Neural cell (in vitro differentiated cells): Measurements from ENCODE around the gene PPP2R2D. TPM values are rescaled to one million over a fixed set of nuclear protein-coding genes. Genes with fewer than 3 reads are reported as not detected.

Experiments
- H2AFZ ChIP-seq: fragments of 200-600, 300-800 bp; sonication (generic), shearing (Covaris generic); 2 replicates; pipeline ENCODE4 v1.6.0; 2014; ENCODE audit warnings: low read depth, mild to moderate bottlenecking, antibody characterized with exemption, low read length, moderate library complexity
- H3F3A ChIP-seq: fragments of 200-600 bp; shearing (Covaris generic); 2 replicates; pipeline ENCODE4 v1.6.1; 2016; ENCODE audit warnings: mild to moderate bottlenecking, moderate library complexity, mixed read lengths, antibody characterized with exemption, low read length; ENCODE audit not compliant: insufficient read depth, poor library complexity, severe bottlenecking
- H3K27ac ChIP-seq: fragments of 200-600, 300-800 bp; sonication (generic), shearing (Covaris generic); 2 replicates; pipeline ENCODE4 v1.5.1; 2014; ENCODE audit warnings: mild to moderate bottlenecking, low read length, moderate library complexity
- H3K27me3 ChIP-seq: fragments of 300-800, 200-600 bp; sonication (generic), shearing (Covaris generic); 2 replicates; pipeline ENCODE4 v1.6.0; 2014; ENCODE audit warnings: mild to moderate bottlenecking, low read depth, low read length, moderate library complexity; ENCODE audit not compliant: insufficient read depth
- H3K36me3 ChIP-seq: fragments of 300-800, 200-600 bp; sonication (generic), shearing (Covaris generic); 2 replicates; pipeline ENCODE4 v1.5.1; 2014; ENCODE audit warnings: mild to moderate bottlenecking, antibody characterized with exemption, low read length, moderate library complexity; ENCODE audit not compliant: insufficient read depth
- H3K4me2 ChIP-seq: fragments of 300-800, 200-600 bp; sonication (generic), shearing (Covaris generic); 2 replicates; pipeline ENCODE4 v1.6.0; 2014; ENCODE audit warnings: mild to moderate bottlenecking, low read length
- H3K4me3 ChIP-seq: fragments of 300-800, 200-600 bp; sonication (generic), shearing (Covaris generic); 2 replicates; pipeline ENCODE4 v1.5.1; 2014; ENCODE audit warnings: mild to moderate bottlenecking, low read length, moderate library complexity
- H3K79me2 ChIP-seq: fragments of 200-600 bp; shearing (Covaris generic); replicated peaks from 2 replicates; pipeline ENCODE4 v1.6.0; 2014; ENCODE audit warnings: mild to moderate bottlenecking, low read length, moderate library complexity; ENCODE audit not compliant: insufficient read depth
- H3K9ac ChIP-seq: fragments of 300-800, 200-600 bp; sonication (generic), shearing (Covaris generic); 2 replicates; pipeline ENCODE4 v1.6.1; 2016; ENCODE audit warnings: mild to moderate bottlenecking, low read length, mixed read lengths
- H3K9me2 ChIP-seq: fragments of 200-600 bp; shearing (Covaris generic); 2 replicates; pipeline ENCODE4 v1.6.1; 2016; ENCODE audit warnings: mild to moderate bottlenecking, low read length, mixed read lengths; ENCODE audit not compliant: insufficient read depth
- H3K9me3 ChIP-seq: fragments of 200-600, 300-800 bp; sonication (generic), shearing (Covaris generic); 2 replicates; pipeline ENCODE4 v1.6.1; 2016; ENCODE audit warnings: mild to moderate bottlenecking, mixed run types, low read length, moderate library complexity, mixed read lengths
- H4K20me1 ChIP-seq: fragments of 200-600 bp; shearing (Covaris generic); 2 replicates; pipeline ENCODE4 v1.6.1; 2016; ENCODE audit warnings: mild to moderate bottlenecking, mixed run types; ENCODE audit not compliant: insufficient read depth
- CTCF ChIP-seq: fragments of 450-650 bp; IDR thresholded peaks from 2 replicates; pipeline ENCODE4 v1.5.1; 2014; ENCODE audit warnings: antibody characterized with exemption, mild to moderate bottlenecking, moderate library complexity; ENCODE audit not compliant: poor library complexity, severe bottlenecking
- EP300 ChIP-seq: fragments of 450-650 bp; conservative IDR thresholded peaks from 2 replicates; pipeline ENCODE4 v1.6.1; 2014; ENCODE audit warnings: antibody characterized with exemption, mild to moderate bottlenecking, moderate library complexity; ENCODE audit not compliant: poor library complexity, severe bottlenecking
- EZH2 ChIP-seq: fragments of 200-600, 300-800 bp; shearing (Covaris generic), sonication (generic); IDR thresholded peaks from 2 replicates; pipeline ENCODE4 v1.6.1; 2014; ENCODE audit warnings: antibody characterized with exemption, low read length, borderline replicate concordance, mild to moderate bottlenecking; ENCODE audit not compliant: insufficient read depth, poor library complexity, severe bottlenecking
- MXI1 ChIP-seq: fragments of 450-650 bp; conservative IDR thresholded peaks from 2 replicates; pipeline ENCODE4 v1.6.1; 2014; ENCODE audit warnings: antibody characterized with exemption, mild to moderate bottlenecking; ENCODE audit not compliant: poor library complexity, severe bottlenecking
- POLR2AphosphoS5 ChIP-seq: IDR thresholded peaks from 2 replicates; pipeline ENCODE4 v1.6.1; 2012
- RAD21 ChIP-seq: fragments of 450-650 bp; conservative IDR thresholded peaks from 2 replicates; pipeline ENCODE4 v1.6.1; 2014; ENCODE audit warnings: antibody characterized with exemption, mild to moderate bottlenecking, moderate library complexity
- REST ChIP-seq: IDR thresholded peaks from 2 replicates; pipeline ENCODE4 v1.6.1; 2012; ENCODE audit warnings: borderline replicate concordance
- SMC3 ChIP-seq: fragments of 450-650 bp; conservative IDR thresholded peaks from 2 replicates; pipeline ENCODE4 v1.6.1; 2014; ENCODE audit warnings: antibody characterized with exemption, mild to moderate bottlenecking, moderate library complexity; ENCODE audit not compliant: poor library complexity
- TAF1 ChIP-seq: IDR thresholded peaks from 2 replicates; pipeline ENCODE4 v1.6.1; 2012; ENCODE audit warnings: low read depth
- polyA plus RNA-seq: library from polyadenylated mRNA; depleted of rRNA; stranded (reverse); fragments of >200 nt; gene quantifications from 2 replicates; pipeline ENCODE4 v1.2.3, GENCODE V29; 2014

Gene PPP2R2D
- polyA plus RNA-seq, 1 donor from 2014 or later = 71.7 TPM

- H3K27ac ChIP-seq = no peak overlapping the region
Measured at GRCh38 chr10:131910663-131911314, 10.0 kb downstream of the PPP2R2D start.

GRCh38 chr10:131911451-131911850 lies 10.6 kb downstream of the PPP2R2D start:
- H4K20me1 ChIP-seq = no peaks in the 10 kb centered on the region
- peaks cover 65% of the 10 kb centered on the region for H3K79me2 ChIP-seq
- peaks cover 5% of the 10 kb centered on the region for H3K36me3 ChIP-seq
- no peaks in the 10 kb centered on the region for H3K27me3 ChIP-seq
- H2AFZ ChIP-seq = no peak overlapping the region
- H3K4me3 ChIP-seq = no peak overlapping the region
- H3K9me3 ChIP-seq = no peaks in the 10 kb centered on the region
- no peak overlapping the region for H3K4me2 ChIP-seq
- no peak overlapping the region for H3K27ac ChIP-seq
- no peaks in the 10 kb centered on the region for H3K9me2 ChIP-seq
- H3F3A ChIP-seq = no peaks in the 10 kb centered on the region
- no peak overlapping the region for H3K9ac ChIP-seq
- TF ChIP-seq SMC3 (no peak), POLR2AphosphoS5 (no peak), CTCF (no peak), TAF1 (no peak), EP300 (no peak), RAD21 (no peak), MXI1 (no peak), EZH2 (no peak)

More at GRCh38 chr10:131910663-131911314, 10.0 kb downstream of the PPP2R2D start:
- no peak overlapping the region for H2AFZ ChIP-seq
- H3K4me3 ChIP-seq = no peak overlapping the region
- no peak for TF ChIP-seq TAF1
- no peak for TF ChIP-seq EZH2
- TF ChIP-seq RAD21 = no peak
- TF ChIP-seq POLR2AphosphoS5 = no peak
- no peak for TF ChIP-seq REST
- no peak for TF ChIP-seq EP300
- no peak for TF ChIP-seq CTCF
- no peak for TF ChIP-seq MXI1
- no peak for TF ChIP-seq SMC3
- no peaks in the 10 kb centered on the region for H4K20me1 ChIP-seq
- no peaks in the 10 kb centered on the region for H3K27me3 ChIP-seq
- H3K9me3 ChIP-seq = no peaks in the 10 kb centered on the region
- H3K4me2 ChIP-seq = no peak overlapping the region
- peaks cover 68% of the 10 kb centered on the region for H3K79me2 ChIP-seq
- H3K9me2 ChIP-seq = no peaks in the 10 kb centered on the region
- H3K9ac ChIP-seq = no peak overlapping the region
- no peaks in the 10 kb centered on the region for H3F3A ChIP-seq
- H3K36me3 ChIP-seq = peaks cover 5% of the 10 kb centered on the region
